IPS-20b (cell line): ENCODE data around the gene IFITM10.
A peak's percentile ranks its signal among the peaks of the same experiment; 100 is the strongest.
"Not testable (repeated sequence)": the region's sequence is repeated elsewhere in the genome, so short reads cannot be mapped to it uniquely, and the experiment has no call there.

ENCODE experiments used
- H3K27ac ChIP-seq: one replicate; pipeline ENCODE4 v1.5.1; 2013; ENCODE audit warnings: low read length
- H3K27me3 ChIP-seq: 2 replicates; pipeline ENCODE4 v1.6.1; 2013; ENCODE audit warnings: mild to moderate bottlenecking, low read length, inconsistent platforms; ENCODE audit not compliant: insufficient read depth
- H3K36me3 ChIP-seq: 2 replicates; pipeline ENCODE4 v1.6.1; 2013; ENCODE audit warnings: low read depth, mild to moderate bottlenecking, inconsistent platforms, low read length, moderate library complexity; ENCODE audit not compliant: insufficient read depth
- H3K4me1 ChIP-seq: 2 replicates; pipeline ENCODE4 v1.6.1; 2013; ENCODE audit warnings: mild to moderate bottlenecking, control low read depth, inconsistent platforms, low read length, moderate library complexity; ENCODE audit not compliant: insufficient read depth
- H3K4me3 ChIP-seq: 2 replicates; pipeline ENCODE4 v1.5.1; 2013; ENCODE audit warnings: mild to moderate bottlenecking, low read length, inconsistent platforms
- H3K9ac ChIP-seq: 2 replicates; pipeline ENCODE4 v1.6.1; 2013; ENCODE audit warnings: low read depth, mild to moderate bottlenecking, inconsistent platforms, low read length, moderate library complexity
- H3K9me3 ChIP-seq: 2 replicates; pipeline ENCODE4 v1.6.1; 2013; ENCODE audit warnings: mild to moderate bottlenecking, low read depth, low read length, inconsistent platforms; ENCODE audit not compliant: insufficient read depth

Gene IFITM10

DNA sequence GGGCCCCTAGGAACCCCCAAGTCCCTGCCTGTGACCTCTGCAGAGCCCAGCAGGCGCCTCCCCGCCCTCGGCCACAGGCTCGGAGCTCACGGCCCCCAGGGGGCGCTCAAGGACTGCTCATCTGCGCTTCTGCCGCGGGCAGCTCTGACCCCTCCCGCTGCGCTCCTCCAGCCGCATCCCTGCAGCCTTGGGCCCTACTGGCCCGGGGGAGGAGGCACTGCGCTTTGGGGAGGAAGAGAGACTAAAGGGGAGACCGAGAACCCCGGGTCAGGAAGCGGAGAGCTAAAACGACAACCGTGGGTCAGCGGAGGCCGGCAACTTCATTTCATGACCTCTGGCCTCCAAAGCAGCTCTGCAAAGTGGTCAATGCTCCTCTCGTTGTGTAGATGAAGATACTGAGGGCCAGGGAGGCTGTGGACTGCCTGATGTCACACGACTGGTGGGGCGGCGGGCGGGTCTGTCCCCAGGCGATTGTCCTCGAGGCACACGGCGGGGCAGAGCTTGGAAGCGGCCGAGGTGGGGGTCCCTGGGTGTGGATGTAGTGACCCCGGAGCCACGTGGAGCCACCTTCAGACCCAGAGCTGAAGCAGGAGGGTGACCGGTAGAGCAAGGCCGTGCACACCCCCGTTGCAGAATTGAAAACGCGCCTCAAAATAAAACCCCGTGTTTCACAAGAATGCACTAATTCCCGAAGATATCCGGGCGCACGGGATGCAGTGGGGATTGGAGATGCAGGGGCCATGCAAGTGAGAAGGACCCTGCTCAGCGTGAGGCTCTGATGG is 56.1 kb downstream of the IFITM10 start:
- H3K27ac ChIP-seq: no peak overlapping the region
- peaks cover 13% of the 10 kb centered on the region for H3K27me3 ChIP-seq
- peak overlapping the region; percentile 68; the same call in 1 of the 2 replicates for H3K4me3 ChIP-seq
- peaks cover 2% of the 10 kb centered on the region; the same call in 1 of the 2 replicates for H3K4me1 ChIP-seq
- H3K9me3 ChIP-seq: no peaks in the 10 kb centered on the region
- no peaks in the 10 kb centered on the region for H3K36me3 ChIP-seq
- H3K9ac ChIP-seq: peak overlapping the region; percentile 76; the same call in 1 of the 2 replicates

DNA sequence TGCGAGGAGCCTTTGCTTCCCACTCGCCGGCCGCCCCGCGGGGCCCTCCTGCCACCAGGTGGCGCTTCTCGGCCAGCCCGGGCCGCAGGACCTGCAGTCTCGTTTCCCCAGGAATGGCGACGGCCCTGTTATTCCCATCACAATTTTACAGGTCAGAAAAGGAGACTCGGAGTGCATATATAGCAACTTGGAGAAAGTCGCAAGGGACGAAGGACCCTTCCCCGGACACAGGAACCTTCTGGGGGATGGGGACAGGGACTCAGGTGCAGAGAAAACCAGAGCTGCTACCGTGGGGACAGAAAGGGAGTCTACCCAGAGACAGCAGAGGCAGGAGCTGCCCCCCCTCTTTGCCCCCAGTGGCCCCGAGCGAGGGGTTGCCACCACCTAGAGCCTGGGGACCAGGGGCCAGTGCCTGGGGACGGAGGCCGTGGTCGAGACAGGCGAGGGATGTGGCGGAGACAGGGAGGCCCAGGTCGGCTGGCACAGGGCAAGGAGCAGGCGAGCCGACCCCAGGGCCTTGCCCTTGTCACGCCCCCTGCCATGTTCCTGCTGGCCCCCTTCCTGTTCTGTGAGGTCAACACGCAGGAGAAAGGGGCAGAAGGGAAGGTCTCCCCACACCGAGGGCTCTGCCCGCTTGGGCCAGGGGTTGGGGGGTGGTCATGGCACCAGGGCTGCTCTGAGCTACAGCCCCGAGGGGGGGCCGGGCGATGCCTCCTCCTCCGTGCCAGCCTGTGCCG is 56.9 kb downstream of the IFITM10 start:
- no peaks in the 10 kb centered on the region for H3K36me3 ChIP-seq
- H3K9ac ChIP-seq: peak overlapping the region; percentile 76; the same call in 1 of the 2 replicates
- peaks cover 2% of the 10 kb centered on the region; the same call in 1 of the 2 replicates for H3K4me1 ChIP-seq
- no peaks in the 10 kb centered on the region for H3K9me3 ChIP-seq
- peaks cover 13% of the 10 kb centered on the region for H3K27me3 ChIP-seq
- no peak overlapping the region for H3K27ac ChIP-seq
- peak overlapping the region; percentile 68; the same call in 1 of the 2 replicates for H3K4me3 ChIP-seq

DNA sequence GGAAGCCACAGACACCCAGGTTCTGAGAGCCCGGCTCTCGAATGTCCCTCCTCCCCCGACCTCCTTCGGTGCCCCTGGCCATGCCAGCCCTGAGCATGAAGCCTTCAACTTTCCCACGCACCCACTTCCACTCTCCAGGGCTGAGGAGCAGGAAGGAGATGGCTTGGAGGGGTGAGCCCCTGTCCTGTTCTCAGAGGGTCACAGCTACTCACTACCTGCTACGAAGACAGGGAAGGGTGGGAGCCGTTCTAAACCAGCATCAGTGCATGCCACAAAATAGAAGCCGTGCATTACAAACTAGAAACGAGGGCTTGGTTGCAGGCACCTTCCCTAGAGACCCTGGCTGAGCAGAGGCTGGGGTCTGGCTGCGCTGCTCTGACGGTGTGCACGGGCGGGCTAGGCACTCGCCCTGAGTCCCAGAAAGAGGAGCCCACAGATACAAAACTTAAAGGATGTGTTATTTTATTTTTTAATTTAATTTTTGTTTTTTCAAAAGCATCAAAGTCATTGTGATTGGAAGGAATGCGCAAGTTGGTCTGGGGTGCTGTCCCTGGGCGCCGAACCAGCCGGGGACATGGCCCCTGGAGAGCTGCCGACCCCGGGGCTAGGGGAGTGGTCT is 57.6 kb downstream of the IFITM10 start:
- no peaks in the 10 kb centered on the region for H3K36me3 ChIP-seq
- H3K9ac ChIP-seq: no peak overlapping the region
- peaks cover 2% of the 10 kb centered on the region; the same call in 1 of the 2 replicates for H3K4me1 ChIP-seq
- no peak overlapping the region for H3K27ac ChIP-seq
- H3K9me3 ChIP-seq: no peaks in the 10 kb centered on the region
- H3K4me3 ChIP-seq: peak overlapping the region; percentile 68; the same call in 1 of the 2 replicates
- H3K27me3 ChIP-seq: peaks cover 13% of the 10 kb centered on the region

- Histone ChIP-seq H3K9ac (no peak overlapping the region), H3K27ac (no peak overlapping the region), H3K4me1 (peaks cover 2% of the 10 kb centered on the region; the same call in 1 of the 2 replicates), H3K4me3 (no peak overlapping the region), H3K27me3 (peaks cover 13% of the 10 kb centered on the region), H3K9me3 (no peaks in the 10 kb centered on the region), H3K36me3 (no peaks in the 10 kb centered on the region)
Observed at GRCh38 chr11:1691878-1692707, 58.3 kb downstream of the IFITM10 start.

DNA sequence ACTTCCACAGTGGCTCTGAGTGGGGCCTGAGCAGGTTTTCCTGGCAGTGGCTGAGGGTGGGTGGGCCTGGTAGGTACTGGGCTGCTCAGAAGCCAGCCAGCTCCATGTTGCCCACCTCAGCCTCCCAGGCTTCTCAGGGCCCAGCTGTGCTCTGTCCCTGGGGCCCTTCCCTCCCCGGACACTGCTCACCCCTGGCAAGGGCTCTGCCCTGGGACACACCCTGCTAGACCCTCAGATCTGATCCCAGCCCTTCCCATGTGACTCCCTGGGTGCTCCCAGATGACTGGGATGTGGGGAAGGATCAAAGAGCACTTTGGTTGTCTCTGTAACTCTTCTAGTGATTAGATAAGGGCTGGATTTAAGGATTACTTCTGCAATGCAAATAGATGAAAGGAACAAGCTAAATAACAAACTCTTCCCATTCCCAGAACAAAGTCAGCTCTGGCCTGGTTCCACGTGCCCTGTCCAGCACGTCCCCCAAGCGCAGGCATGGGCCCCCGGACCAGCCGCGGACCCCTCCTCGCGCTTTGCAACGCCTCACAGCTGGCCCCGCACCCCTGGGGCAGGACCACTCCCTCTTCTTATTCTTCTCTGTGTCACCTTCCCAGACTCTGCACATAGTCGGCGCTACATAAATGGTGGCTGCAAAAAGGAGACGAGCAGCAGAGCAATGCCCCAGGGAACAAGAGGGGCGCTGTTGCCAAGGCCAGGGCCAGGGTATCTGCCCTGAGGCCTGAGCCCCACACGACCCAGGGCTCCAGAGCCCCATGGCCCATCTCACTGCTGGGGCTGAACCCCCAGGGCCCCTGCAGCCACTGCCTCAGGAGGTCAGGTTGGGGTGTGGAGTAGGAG is 59.1 kb downstream of the IFITM10 start:
- Histone ChIP-seq H3K27ac (no peak overlapping the region), H3K9me3 (no peaks in the 10 kb centered on the region), H3K27me3 (peaks cover 13% of the 10 kb centered on the region), H3K4me3 (no peak overlapping the region), H3K36me3 (no peaks in the 10 kb centered on the region), H3K4me1 (peaks cover 2% of the 10 kb centered on the region; the same call in 1 of the 2 replicates), H3K9ac (no peak overlapping the region)

- Histone ChIP-seq H3K9ac (no peak overlapping the region), H3K27me3 (peaks cover 13% of the 10 kb centered on the region), H3K27ac (no peak overlapping the region), H3K9me3 (no peaks in the 10 kb centered on the region), H3K4me3 (no peak overlapping the region), H3K4me1 (peaks cover 2% of the 10 kb centered on the region; the same call in 1 of the 2 replicates), H3K36me3 (no peaks in the 10 kb centered on the region)
Observed at GRCh38 chr11:1690167-1691025, 60.0 kb downstream of the IFITM10 start.

DNA sequence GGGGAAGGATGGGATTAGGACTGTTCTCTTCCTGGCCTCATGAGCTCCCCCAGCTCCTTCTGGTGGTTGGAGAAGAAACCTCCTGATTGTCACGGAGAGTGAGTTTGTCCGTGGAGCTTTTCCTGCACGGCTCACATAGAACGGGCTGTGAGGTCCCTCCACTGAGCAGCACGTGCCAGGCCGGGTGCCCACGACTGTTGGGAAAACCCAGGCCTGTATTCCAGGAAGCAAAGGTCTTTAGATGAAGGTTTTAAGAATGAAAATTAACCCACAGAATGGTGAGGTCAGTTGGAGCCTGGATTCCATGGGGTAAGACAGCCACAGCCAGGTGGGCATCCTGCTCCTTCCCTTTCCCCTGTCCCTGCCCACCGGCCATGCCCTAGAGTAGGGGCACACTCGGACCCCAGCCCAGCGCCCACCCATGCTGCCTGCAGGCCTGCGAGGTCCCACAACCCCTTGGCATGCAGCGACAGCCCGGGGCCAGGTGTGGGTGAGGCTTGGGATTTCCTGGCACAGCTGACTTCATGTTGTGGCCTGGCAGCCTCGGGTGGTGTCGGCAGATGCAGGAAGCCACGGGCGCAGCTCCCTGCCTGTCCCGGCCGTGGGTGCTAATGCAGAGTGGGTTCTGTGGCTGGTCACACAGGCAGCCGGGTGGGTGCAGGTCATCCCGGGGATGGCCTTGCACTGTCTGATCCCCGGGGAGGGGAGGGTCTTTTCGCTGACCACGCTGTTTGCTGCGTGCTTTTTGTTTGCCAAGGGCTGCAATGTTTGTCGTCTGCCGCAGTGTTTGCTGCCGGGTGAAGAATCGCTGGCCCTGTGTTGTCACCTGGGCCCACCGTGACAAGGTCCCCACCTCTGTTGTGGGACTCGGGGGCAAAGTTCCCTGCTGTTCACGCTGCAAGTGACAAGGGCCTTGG is 60.9 kb downstream of the IFITM10 start:
- H3K9ac ChIP-seq, H3K36me3 ChIP-seq, H3K4me3 ChIP-seq, H3K9me3 ChIP-seq, H3K27ac ChIP-seq, H3K27me3 ChIP-seq, H3K4me1 ChIP-seq: not testable (repeated sequence)

GRCh38 chr11:1688336-1688947 is 62.0 kb downstream of the IFITM10 start:
- H3K27ac ChIP-seq, H3K27me3 ChIP-seq: not testable (repeated sequence)

GRCh38 chr11:1686220-1686619 is 64.2 kb downstream of the IFITM10 start:
- not testable (repeated sequence) for H3K27me3 ChIP-seq, H3K9me3 ChIP-seq, H3K27ac ChIP-seq, H3K4me3 ChIP-seq, H3K36me3 ChIP-seq, H3K4me1 ChIP-seq, H3K9ac ChIP-seq

More at GRCh38 chr11:1688336-1688947, 62.0 kb downstream of the IFITM10 start:
- not testable (repeated sequence) for H3K9ac ChIP-seq, H3K4me1 ChIP-seq, H3K36me3 ChIP-seq, H3K9me3 ChIP-seq, H3K4me3 ChIP-seq
